Measurements from ENCODE around the gene GJB2.
A peak's percentile ranks its signal among the peaks of the same experiment; 100 is the strongest.

The GJB2 gene

GRCh38 chr13:20192836-20193161 is at the start of gene GJB2:
Gene GJB2, minus strand, starts transcription at chr13:20192938. Its CDS starts 3,357 bp downstream, at chr13:20189581.
- no peak for DNase-seq (ENCODE audit: low read depth)

- DNase-seq (ENCODE audit: low read depth): no peak
These were observed 48.9 kb upstream of the GJB2 start for GRCh38 chr13:20241593-20241992.

- no peak for DNase-seq (ENCODE audit: low read depth)
These were observed 47.0 kb upstream of the GJB2 start for GRCh38 chr13:20239748-20240147.

- no peak for DNase-seq (ENCODE audit: low read depth)
These were observed 40.0 kb upstream of the GJB2 start for GRCh38 chr13:20232556-20233277.

- no peak for DNase-seq (ENCODE audit: low read depth)
These were observed 39.3 kb upstream of the GJB2 start, which contains the start of gene GJB6 for GRCh38 chr13:20231839-20232555. Gene GJB6, minus strand, starts transcription at chr13:20232319. Its CDS starts 8,839 bp downstream, at chr13:20223480.

- no peak for DNase-seq (ENCODE audit: low read depth)
These were observed 38.4 kb upstream of the GJB2 start for GRCh38 chr13:20230913-20231838.

GRCh38 chr13:20227730-20228129 is 35.0 kb upstream of the GJB2 start:
- DNase-seq (ENCODE audit: low read depth): no peak

- DNase-seq (ENCODE audit: low read depth): no peak
These were observed 34.5 kb upstream of the GJB2 start for GRCh38 chr13:20227288-20227687.

- no peak for DNase-seq (ENCODE audit: low read depth)
These were observed 29.8 kb upstream of the GJB2 start for GRCh38 chr13:20222553-20222952.

GRCh38 chr13:20221772-20222171 is 29.0 kb upstream of the GJB2 start:
- no peak for DNase-seq (ENCODE audit: low read depth)

- DNase-seq (ENCODE audit: low read depth): no peak
These were observed 26.8 kb upstream of the GJB2 start for GRCh38 chr13:20219577-20219976.

- no peak for DNase-seq (ENCODE audit: low read depth)
These were observed 24.4 kb upstream of the GJB2 start for GRCh38 chr13:20217168-20217567.

GRCh38 chr13:20209948-20210347 is 17.2 kb upstream of the GJB2 start:
- DNase-seq (ENCODE audit: low read depth): no peak

GRCh38 chr13:20206698-20207235 is 14.0 kb upstream of the GJB2 start:
- no peak for DNase-seq (ENCODE audit: low read depth)

GRCh38 chr13:20206065-20206697 is 13.4 kb upstream of the GJB2 start:
- DNase-seq (ENCODE audit: low read depth): no peak

GRCh38 chr13:20198781-20199180 is 6.0 kb upstream of the GJB2 start:
- no peak for DNase-seq (ENCODE audit: low read depth)

GRCh38 chr13:20197361-20197834 is 4.7 kb upstream of the GJB2 start:
- DNase-seq (ENCODE audit: low read depth): peak; percentile 10

GRCh38 chr13:20195801-20196200 is 3.1 kb upstream of the GJB2 start:
- no peak for DNase-seq (ENCODE audit: low read depth)

- DNase-seq (ENCODE audit: low read depth): no peak
These were observed 1.3 kb upstream of the GJB2 start for GRCh38 chr13:20193907-20194631.

- no peak for DNase-seq (ENCODE audit: low read depth)
These were observed 596 bp upstream of the GJB2 start for GRCh38 chr13:20193162-20193906.
